HEK293 (cell line): ENCODE results near the gene OVOL2.

Experiments used
- CTCF ChIA-PET: fragments of 350-600 bp; formaldehyde crosslinking; extraction: SDS; loops from one replicate; lab custom pipeline; 2021; ENCODE audit warnings: antibody characterized with exemption; lab: Yijun Ruan, JAX
- POLR2A ChIA-PET: fragments of 300-600 bp; formaldehyde crosslinking; extraction: SDS; loops from one replicate; lab custom pipeline; 2020; ENCODE audit warnings: antibody characterized with exemption, inconsistent platforms; lab: Yijun Ruan, JAX
- H3K27ac ChIP-seq: fragments of 200-500 bp; sonication (Bioruptor generic); 2 replicates; pipeline ENCODE4 v1.5.1; 2014; ENCODE audit warnings: low read depth, low read length, control low read depth, inconsistent platforms; ENCODE audit errors: extremely low read depth
- H3K36me3 ChIP-seq, 2 experiments: fragments of 200-500 bp in 1 of 2; sonication (Bioruptor generic) in 1 of 2; 1 replicate in 1 of 2; 2 replicates in 1 of 2; pipeline ENCODE4 v1.5.1; 2014 to 2017; ENCODE audit warnings: inconsistent platforms in 2 of 2, low read length in 2 of 2; ENCODE audit not compliant: control insufficient read depth in 2 of 2, insufficient read depth in 1 of 2
- H3K4me1 ChIP-seq: fragments of 200-500 bp; sonication (Bioruptor generic); 2 replicates; pipeline ENCODE4 v1.5.1; 2014; ENCODE audit warnings: mild to moderate bottlenecking, low read length, inconsistent platforms; ENCODE audit not compliant: control insufficient read depth, insufficient read depth
- H3K4me3 ChIP-seq: 2 replicates; pipeline ENCODE4 v1.5.1; 2011; ENCODE audit warnings: low read depth, mild to moderate bottlenecking, control low read depth, low read length, moderate library complexity
- H3K9me3 ChIP-seq: fragments of 200-500 bp; sonication (Bioruptor generic); 2 replicates; pipeline ENCODE4 v1.5.1; 2014; ENCODE audit warnings: low read depth, low read length, inconsistent platforms; ENCODE audit not compliant: control insufficient read depth, insufficient read depth
- EGR2 ChIP-seq: fragments of 450-650 bp; formaldehyde crosslinking; IDR thresholded peaks from 2 replicates; pipeline ENCODE4 v1.5.1; 2016; ENCODE audit warnings: low read depth, missing biosample characterization, missing genetic modification characterization
- HIC1 ChIP-seq: fragments of 450-650 bp; formaldehyde crosslinking; IDR thresholded peaks from 2 replicates; pipeline ENCODE4 v1.5.1; 2016; ENCODE audit warnings: missing biosample characterization, missing genetic modification characterization
- KLF10 ChIP-seq: fragments of 450-650 bp; IDR thresholded peaks from 2 replicates; pipeline ENCODE4 v1.5.1; 2018; ENCODE audit warnings: missing biosample characterization, mild to moderate bottlenecking, missing genetic modification characterization
- PRDM1 ChIP-seq: fragments of 450-650 bp; formaldehyde crosslinking; IDR thresholded peaks from 2 replicates; pipeline ENCODE4; 2016; ENCODE audit warnings: missing biosample characterization, missing genetic modification characterization
- RBAK ChIP-seq: fragments of 450-650 bp; formaldehyde crosslinking; IDR thresholded peaks from 2 replicates; pipeline ENCODE4 v1.5.1; 2016; ENCODE audit warnings: missing biosample characterization, missing genetic modification characterization
- ZBTB6 ChIP-seq: fragments of 450-650 bp; formaldehyde crosslinking; IDR thresholded peaks from 2 replicates; pipeline ENCODE4 v1.5.1; 2017; ENCODE audit warnings: missing biosample characterization, missing genetic modification characterization
- ZFHX2 ChIP-seq: fragments of 450-650 bp; formaldehyde crosslinking; conservative IDR thresholded peaks from 2 replicates; pipeline ENCODE4 v1.5.1; 2016; ENCODE audit warnings: missing biosample characterization, missing genetic modification characterization
- ZNF214 ChIP-seq: fragments of 450-650 bp; formaldehyde crosslinking; IDR thresholded peaks from 2 replicates; pipeline ENCODE4 v1.5.1; 2017; ENCODE audit warnings: missing biosample characterization, mild to moderate bottlenecking, missing genetic modification characterization, borderline replicate concordance
- ZNF248 ChIP-seq: fragments of 450-650 bp; formaldehyde crosslinking; IDR thresholded peaks from 2 replicates; pipeline ENCODE4 v1.5.1; 2017; ENCODE audit warnings: missing biosample characterization, missing genetic modification characterization
- ZNF350 ChIP-seq: fragments of 450-650 bp; formaldehyde crosslinking; IDR thresholded peaks from 2 replicates; pipeline ENCODE4 v1.5.0; 2017; ENCODE audit warnings: missing biosample characterization, mild to moderate bottlenecking, missing genetic modification characterization
- ZNF366 ChIP-seq: fragments of 450-650 bp; formaldehyde crosslinking; conservative IDR thresholded peaks from 2 replicates; pipeline ENCODE4 v1.5.1; 2016; ENCODE audit warnings: missing biosample characterization, missing genetic modification characterization
- ZNF585B ChIP-seq: fragments of 450-650 bp; formaldehyde crosslinking; IDR thresholded peaks from 2 replicates; pipeline ENCODE4 v1.5.1; 2016; ENCODE audit warnings: missing biosample characterization, missing genetic modification characterization
- ZNF600 ChIP-seq: fragments of 450-650 bp; formaldehyde crosslinking; IDR thresholded peaks from 2 replicates; pipeline ENCODE4 v1.5.1; 2016; ENCODE audit warnings: missing biosample characterization, missing genetic modification characterization
- ZNF843 ChIP-seq: fragments of 450-650 bp; formaldehyde crosslinking; IDR thresholded peaks from 2 replicates; pipeline ENCODE4 v1.5.1; 2016; ENCODE audit warnings: missing biosample characterization, missing genetic modification characterization
- TF ChIP-seq, protein P1 (sequence below): fragments of 450-650 bp; formaldehyde crosslinking; IDR thresholded peaks from 2 replicates; pipeline ENCODE4 v1.5.1; 2016; ENCODE audit warnings: missing biosample characterization, missing genetic modification characterization, borderline replicate concordance

The OVOL2 gene

GRCh38 chr20:18032977-18033892 is 24.5 kb downstream of the OVOL2 start (continued):
- TF ChIP-seq KLF10 (tag by site-specific recombination), result no peak

DNA sequence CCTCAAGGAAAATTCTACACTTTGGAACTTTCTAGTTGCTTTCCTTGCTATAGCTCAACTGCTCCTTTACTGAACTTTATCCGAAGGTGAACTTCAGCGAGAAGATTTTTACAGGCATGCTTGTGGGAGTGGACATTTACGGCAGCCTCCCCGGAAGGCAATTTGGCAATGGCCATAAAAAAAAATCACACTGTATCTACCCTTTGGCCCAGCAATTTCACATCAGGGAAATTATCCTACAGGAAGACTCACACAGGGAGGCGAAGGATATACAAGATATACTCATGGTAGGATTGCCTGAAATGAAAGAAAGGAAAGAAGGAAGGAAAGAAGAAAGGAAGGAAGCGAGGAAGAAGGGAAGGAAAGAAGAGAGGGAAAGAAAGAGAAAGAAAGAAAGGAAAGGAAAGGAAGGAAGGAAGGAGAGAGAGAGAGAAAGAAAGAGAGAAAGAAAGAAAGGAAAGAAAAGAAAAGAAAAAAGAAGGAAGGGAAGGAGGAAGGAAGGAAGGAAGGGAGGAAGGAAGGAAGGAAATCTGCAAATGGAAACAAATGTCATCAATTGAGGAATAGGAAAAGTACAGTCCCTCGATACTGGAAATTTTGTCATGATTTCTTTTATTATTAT is 25.7 kb downstream of the OVOL2 start:
- TF ChIP-seq ZNF350 (tag by site-specific recombination), result no peak
- peak; percentile 91 for TF ChIP-seq ZNF366 (tag by site-specific recombination)
- no peak for TF ChIP-seq ZNF600
- TF ChIP-seq ZNF585B (tag by site-specific recombination), result no peak
- TF ChIP-seq ZNF248 (tag by site-specific recombination), result no peak
- no peak for TF ChIP-seq RBAK
- no peak for TF ChIP-seq ZNF214 (tag by site-specific recombination)
- peak; percentile 48; the same call in 1 of the 2 replicates for TF ChIP-seq PRDM1
- TF ChIP-seq HIC1 (tag by site-specific recombination), result no peak
- TF ChIP-seq, protein P1, sequence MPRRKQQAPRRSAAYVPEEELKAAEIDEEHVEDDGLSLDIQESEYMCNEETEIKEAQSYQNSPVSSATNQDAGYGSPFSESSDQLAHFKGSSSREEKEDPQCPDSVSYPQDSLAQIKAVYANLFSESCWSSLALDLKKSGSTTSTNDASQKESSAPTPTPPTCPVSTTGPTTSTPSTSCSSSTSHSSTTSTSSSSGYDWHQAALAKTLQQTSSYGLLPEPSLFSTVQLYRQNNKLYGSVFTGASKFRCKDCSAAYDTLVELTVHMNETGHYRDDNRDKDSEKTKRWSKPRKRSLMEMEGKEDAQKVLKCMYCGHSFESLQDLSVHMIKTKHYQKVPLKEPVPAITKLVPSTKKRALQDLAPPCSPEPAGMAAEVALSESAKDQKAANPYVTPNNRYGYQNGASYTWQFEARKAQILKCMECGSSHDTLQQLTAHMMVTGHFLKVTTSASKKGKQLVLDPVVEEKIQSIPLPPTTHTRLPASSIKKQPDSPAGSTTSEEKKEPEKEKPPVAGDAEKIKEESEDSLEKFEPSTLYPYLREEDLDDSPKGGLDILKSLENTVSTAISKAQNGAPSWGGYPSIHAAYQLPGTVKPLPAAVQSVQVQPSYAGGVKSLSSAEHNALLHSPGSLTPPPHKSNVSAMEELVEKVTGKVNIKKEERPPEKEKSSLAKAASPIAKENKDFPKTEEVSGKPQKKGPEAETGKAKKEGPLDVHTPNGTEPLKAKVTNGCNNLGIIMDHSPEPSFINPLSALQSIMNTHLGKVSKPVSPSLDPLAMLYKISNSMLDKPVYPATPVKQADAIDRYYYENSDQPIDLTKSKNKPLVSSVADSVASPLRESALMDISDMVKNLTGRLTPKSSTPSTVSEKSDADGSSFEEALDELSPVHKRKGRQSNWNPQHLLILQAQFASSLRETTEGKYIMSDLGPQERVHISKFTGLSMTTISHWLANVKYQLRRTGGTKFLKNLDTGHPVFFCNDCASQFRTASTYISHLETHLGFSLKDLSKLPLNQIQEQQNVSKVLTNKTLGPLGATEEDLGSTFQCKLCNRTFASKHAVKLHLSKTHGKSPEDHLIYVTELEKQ (tag by site-specific recombination), result no peak
- TF ChIP-seq ZBTB6 (tag by site-specific recombination), result no peak
- Histone ChIP-seq H3K9me3 (no peaks in the 10 kb centered on the region), H3K4me3 (no peak overlapping the region), H3K4me1 (no peaks in the 10 kb centered on the region), H3K27ac (no peak overlapping the region), H3K36me3 (no peaks in the 10 kb centered on the region)
- POLR2A ChIA-PET, result no interaction called here
- CTCF ChIA-PET, result interaction anchor here (0.6 to 0.9 kb wide), 3 partner anchors 236 to 351 kb away, joined by 3 read pairs; no protein-coding TSS in a partner anchor

DNA sequence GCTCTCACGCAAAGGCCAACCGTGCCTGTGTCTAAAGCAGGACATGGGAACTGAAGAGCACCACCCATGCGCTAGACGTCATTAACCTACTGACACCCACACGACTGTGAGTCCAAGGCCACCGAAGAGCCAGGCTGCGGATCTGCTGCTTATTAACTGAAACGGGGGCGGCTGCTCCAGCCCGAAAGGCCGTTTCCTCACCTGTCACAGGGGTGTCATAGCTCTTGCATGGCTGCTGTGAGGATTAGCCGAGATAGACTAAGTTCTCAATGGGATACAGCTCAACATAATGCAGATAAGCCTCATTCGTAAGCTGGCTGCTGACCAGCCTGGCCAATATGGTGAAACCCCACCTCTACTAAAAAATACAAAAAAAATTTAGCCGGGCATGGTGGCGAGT is 26.7 kb downstream of the OVOL2 start:
- POLR2A ChIA-PET, result no interaction called here
- CTCF ChIA-PET, result interaction anchor here (0.6 kb wide), 1 partner anchor 72 kb away, joined by 3 read pairs; no protein-coding TSS in a partner anchor
- no peaks in the 10 kb centered on the region for H3K36me3 ChIP-seq
- TF ChIP-seq ZFHX2 (tag by site-specific recombination) (0 out of 2 replicates have a peak, but pooled peaks have one; percentile 22), ZNF843 (no peak), EGR2 (tag by site-specific recombination) (0 out of 2 replicates have a peak, but pooled peaks have one; percentile 34)
- TF ChIP-seq, all 188 proteins: peak for 2
- no peaks in the 10 kb centered on the region for H3K4me1 ChIP-seq
- no peak overlapping the region for H3K27ac ChIP-seq
- no peak overlapping the region for H3K4me3 ChIP-seq
- H3K9me3 ChIP-seq, result no peaks in the 10 kb centered on the region
